HG03521 (cell line): ENCODE data around the gene COL9A3.

Experiments used
- ATAC-seq: cut with Tn5 transposase; IDR thresholded peaks from one replicate; pipeline ENCODE4 v1.9.1; 2021; ENCODE audit warnings: mild to moderate bottlenecking, moderate library complexity; ENCODE audit not compliant: unreplicated experiment

COL9A3 gene

DNA sequence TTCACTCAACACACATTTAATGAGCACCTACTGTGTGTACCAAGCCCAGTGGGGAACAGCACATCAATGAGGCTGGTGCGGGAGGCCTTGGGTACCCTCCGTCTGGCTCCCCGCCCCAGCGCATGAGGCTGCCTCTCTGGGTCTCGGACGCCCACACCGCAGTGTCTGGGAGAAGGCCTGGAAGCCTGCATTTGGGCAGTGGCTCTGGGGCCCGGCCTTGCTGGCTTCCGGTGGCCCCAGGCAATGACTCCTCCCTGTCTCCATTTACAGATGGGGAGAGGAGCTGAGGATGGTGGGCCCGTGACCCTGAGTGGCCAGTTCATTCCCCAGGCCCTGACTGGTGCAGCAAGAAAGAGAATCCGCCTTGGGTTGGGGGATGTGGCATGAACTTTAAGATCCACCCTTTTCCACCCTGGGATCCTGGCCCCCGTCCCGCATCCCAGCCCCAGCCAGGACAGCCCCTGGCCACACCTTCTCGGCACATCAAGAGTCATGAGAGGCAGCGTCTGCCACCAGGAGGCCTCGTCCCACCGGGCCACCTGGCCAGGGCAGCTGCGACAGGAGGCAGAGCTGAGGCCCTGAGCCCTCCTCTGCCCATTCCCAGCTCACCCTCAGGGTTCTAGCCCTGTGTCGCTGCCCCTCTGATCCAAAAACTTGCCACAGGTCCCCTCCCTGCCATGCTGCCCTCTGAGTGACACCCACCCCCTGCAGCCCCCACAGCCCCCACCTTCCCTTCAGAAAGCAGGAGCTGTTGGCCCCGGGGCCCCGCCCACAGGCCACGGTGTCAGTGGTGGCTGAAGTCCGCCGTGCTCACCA is 38.0 kb upstream of the COL9A3 start:
- ATAC-seq = no peak

- ATAC-seq = no peak
Measured at GRCh38 chr20:62779417-62779685, 37.5 kb upstream of the COL9A3 start.

GRCh38 chr20:62780204-62780603 is 36.6 kb upstream of the COL9A3 start:
- no peak for ATAC-seq

DNA sequence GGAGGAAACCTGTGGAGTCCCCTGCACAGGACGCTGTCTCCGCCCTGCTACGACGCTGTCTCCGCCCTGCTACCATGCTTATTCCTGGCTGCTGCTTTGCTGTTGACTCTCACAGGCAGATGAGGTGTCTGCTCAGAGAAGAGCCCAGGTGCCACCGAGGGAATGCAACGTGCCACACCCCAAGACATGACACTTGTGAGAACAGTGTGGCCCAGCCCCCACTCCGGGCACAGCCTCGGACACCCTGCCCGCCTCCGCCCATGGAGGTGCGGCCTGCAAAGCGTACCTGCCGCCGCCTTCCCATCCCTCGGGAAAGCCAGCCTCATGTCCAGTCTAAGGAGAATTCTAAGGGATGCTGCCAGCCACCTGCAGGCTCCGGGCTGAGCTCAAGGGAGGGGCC is 36.2 kb upstream of the COL9A3 start:
- no peak for ATAC-seq

- ATAC-seq = no peak
Measured at GRCh38 chr20:62782149-62782892, 34.5 kb upstream of the COL9A3 start.

GRCh38 chr20:62782893-62783278 is 34.0 kb upstream of the COL9A3 start:
- ATAC-seq = no peak

DNA sequence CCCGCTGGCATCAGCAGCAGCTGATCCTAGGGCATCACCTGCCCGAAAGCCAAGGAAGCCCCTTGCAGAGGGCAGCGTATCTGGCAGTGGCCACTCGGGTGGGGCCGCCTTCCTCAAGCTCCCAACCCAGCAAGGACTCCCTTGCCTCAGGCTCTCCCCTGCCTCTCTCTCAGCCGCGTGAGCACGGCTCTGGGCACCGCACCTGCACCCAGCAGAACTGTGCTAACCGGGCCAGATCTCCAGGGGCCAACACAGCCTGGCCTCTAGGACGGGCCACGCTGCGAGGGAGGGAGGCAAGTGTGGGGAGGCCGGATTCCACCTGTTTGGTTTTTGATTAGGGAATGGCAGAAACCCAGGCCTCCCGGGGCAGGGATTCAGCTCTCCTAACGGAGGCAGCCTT is 32.4 kb upstream of the COL9A3 start:
- no peak for ATAC-seq

DNA sequence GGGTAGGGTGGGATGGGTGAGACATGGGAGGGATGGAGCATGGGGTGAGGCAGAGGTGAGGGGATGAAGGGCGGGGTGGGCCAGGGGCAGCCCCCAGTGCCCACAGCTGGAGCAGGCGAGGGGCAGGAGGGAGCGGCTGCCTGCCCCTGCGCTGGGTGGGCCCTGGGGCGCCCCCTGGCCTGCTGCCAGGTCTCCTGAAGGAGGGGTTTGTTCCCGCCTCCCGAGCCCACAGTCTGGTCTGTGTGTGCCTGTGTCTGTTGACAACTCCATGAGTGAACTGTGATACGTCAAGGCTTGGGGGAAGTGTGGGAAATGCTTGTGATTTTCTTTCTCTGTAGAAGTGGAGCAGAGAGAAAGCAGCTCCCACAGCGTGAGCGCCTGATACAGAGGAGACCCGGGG is 31.5 kb upstream of the COL9A3 start:
- ATAC-seq = no peak

GRCh38 chr20:62786157-62786556 is 30.7 kb upstream of the COL9A3 start:
- no peak for ATAC-seq

- ATAC-seq = no peak
Measured at GRCh38 chr20:62787321-62787720, 29.5 kb upstream of the COL9A3 start.

DNA sequence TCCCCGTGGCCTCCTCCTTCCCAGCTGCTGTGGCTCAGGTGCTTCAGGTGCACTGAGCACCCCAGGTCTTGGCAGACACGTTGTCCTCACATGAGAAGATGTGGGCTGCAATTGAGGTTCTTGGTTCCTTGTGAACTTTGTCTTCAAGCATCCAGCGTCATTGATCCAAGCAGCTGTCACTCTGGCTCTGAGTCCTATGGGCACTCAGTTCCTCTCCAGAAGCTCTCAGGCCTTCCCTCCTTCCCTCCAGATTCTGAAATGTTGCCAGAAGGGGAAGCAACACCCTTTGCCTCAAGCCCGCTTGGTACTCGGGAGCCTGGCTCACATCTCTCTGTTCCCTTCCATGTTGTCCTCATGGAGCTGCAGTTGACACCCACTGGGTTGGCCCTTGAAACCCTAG is 29.0 kb upstream of the COL9A3 start:
- no peak for ATAC-seq

DNA sequence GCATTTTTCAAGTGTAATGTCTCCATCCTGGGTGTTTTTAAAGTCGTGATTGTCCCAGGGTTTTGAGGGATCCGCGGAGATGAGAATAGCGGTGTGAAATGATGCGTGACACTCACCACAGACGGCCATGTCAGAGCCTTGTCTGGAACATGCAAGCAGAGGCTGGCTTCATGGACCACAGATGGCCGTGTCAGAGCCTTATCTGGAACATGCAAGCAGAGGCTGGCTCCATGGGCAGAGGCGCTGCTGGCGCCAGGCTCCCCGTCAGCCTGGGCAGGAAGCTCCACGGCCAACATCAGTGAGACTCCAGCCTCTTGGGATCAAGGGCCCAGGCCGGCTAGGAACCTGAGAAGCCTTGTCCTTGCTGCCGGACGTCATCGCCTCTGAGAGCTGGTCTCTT is 28.2 kb upstream of the COL9A3 start:
- no peak for ATAC-seq

DNA sequence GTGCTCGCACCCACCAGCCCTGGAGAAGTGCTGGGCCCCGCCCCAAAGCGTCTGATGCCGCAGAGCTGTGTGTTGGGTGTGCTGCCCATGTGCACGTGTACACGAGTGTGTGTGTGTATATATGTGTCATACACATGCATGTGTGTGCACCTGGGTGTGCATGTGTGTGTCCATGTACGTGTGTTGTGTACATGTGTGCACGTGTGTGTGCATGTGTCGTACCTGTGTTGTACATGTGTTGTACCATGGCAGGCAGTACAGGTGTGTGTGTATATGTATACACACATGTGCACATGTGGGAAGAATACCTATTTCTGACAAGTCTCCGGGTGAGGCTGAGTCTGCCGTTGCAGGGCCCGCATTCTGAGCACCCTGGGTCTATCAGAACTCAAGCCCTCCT is 26.8 kb upstream of the COL9A3 start:
- ATAC-seq = no peak

GRCh38 chr20:62791301-62792181 is 25.3 kb upstream of the COL9A3 start:
- ATAC-seq = no peak

GRCh38 chr20:62792182-62792939 is 24.5 kb upstream of the COL9A3 start:
- ATAC-seq = no peak

GRCh38 chr20:62792940-62793756 is 23.7 kb upstream of the COL9A3 start:
- ATAC-seq = no peak

GRCh38 chr20:62793757-62794006 is 23.2 kb upstream of the COL9A3 start:
- no peak for ATAC-seq

- ATAC-seq = peak; percentile 67
Measured at GRCh38 chr20:62794007-62794724, 22.7 kb upstream of the COL9A3 start.

GRCh38 chr20:62795023-62795761 is 21.7 kb upstream of the COL9A3 start:
- ATAC-seq = no peak
